NCI-H1092 treated with DMSO at 0.1 percent for 48 hours (cell line): ENCODE measurements around the gene MYL3.

Experiments used
- DNase-seq: peaks from one replicate; lab custom pipeline; 2025; lab: John Stamatoyannopoulos, UW

MYL3 gene

DNA sequence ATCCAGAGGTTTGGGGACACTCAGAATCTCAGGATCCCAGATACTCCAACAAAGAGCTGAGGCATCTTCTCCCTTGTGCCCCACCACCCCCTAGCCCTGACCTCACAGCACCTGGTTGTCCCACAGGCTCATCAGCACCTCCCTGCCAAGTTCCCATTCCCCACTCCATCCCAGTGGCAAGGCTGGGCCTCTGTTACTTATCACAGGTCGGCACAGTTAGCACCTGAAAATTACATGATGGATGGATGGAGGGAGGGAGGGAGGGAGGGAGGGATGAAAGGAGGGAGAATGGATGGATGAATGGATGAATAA, 12.8 kb downstream of the MYL3 start:
- DNase-seq = no peak

DNA sequence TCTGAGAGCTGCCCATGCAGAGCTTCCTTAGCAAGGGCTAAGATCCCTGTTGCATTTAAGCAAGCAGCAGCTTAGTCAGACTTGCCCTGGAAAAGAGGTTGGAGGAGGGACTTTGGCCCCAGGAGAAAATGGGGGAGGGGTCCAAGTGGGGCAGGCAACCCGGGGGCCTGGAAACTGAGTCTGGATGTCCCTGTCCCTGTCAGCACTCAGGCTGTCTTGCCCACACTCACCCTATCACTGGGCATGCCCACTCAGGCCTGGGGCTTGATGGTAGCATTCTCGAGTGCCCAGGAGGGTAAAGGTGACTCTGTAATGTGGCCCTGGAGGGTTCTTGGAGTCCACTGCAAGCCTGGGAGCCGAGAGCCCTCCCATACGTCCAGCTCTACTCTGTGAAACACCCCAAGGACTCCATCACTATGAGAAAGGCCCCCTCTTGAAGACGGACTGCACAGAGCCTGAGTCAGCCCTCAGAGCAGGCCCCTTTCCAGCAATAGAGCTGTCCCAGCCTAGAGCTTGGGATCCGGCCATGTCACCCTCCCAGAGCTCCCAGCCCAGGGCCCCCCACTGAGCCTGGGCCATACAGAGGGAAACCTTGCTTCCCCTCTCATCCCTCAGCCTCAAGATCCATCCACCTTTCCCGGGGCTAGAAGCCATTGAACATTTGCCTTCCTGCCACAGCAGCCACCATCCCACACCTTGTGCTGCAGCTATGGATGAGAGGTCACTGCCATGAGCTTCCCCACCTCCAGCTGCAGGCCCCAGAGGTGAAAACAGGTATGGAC, 13.4 kb downstream of the MYL3 start:
- DNase-seq = no peak

DNA sequence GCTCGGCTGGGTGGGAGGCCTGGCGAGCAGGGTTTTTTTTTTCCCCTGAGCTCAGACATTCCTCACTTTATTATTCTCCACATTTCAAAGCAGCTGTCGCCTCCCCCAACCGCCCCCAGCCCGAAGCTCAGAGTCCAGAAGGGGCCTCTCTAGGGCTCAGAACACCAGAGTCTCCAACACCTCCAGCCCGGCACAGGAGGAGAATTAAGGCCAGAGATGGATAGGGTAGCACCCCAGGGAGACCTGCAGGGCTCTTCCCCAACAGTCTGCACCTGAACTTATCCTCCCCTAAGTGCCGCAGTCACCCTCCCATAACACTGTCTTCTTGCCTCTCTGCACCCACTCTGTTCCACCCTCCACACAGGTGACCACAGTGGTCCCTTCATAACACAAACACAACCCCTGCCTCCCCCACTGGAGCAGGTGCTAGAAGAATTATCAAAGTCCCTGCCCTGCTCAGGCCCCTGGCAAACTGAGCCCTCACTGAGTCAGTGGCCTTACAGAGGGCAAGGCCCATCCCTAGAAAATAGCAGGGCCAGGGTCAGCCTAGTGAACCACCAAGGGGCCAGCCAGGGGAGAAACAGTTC, 14.1 kb downstream of the MYL3 start:
- DNase-seq = no peak

DNA sequence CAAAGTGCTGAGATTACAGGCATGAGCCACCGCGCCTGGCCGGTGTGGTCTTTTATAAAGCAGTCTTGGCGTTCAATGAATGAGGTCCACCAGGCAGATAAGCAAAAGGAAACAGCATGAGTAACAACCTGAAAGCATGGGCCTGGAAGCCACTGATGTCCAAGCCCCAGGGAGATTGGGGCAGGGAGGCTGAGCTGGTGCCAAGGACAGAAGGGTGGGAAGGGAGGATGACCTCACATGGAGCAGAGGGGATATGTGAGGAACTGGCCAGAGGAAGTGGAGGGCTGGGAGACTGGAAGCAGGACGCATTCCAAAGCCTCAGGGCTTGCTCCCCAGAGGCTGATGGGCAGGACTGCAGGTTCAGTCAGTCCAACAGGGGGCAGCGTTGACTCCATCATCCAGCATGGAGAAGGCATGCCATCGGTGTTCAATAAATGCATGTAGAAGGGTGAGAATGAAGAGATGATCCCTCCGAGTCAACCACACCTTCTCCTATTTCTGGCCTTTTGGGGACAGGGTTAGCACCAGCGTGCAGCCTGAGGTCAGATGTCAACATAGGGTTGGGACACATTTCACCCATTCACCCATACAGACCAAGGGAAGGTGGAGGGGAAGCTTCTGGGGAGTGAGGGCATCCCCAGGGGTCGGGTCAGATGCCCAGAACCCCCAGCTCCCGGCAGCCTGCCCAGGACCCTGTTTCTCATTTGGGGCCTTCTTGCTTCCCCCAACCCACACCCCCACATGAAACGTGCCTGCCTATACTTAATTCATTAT, 14.8 kb downstream of the MYL3 start:
- no peak for DNase-seq

DNA sequence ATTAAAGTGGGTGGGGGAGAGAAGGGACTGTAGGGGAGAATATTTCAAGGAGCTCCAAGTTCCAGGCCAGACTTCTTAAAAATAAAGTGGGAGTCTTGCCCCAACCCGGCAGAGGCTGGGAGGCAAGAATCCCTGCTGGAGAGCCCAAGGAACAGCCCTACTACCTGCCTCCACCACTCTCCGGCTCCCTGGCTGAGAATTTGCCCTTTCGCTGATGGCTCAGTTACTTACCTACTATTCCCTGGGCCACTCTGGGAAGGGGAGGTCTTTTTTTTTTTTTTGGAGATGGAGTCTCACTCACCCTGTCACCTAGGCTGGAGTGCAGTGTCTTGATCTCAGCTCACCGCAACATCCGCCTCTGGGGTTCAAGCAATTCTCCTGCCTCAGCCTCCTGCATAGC, 15.5 kb downstream of the MYL3 start:
- DNase-seq = no peak

DNA sequence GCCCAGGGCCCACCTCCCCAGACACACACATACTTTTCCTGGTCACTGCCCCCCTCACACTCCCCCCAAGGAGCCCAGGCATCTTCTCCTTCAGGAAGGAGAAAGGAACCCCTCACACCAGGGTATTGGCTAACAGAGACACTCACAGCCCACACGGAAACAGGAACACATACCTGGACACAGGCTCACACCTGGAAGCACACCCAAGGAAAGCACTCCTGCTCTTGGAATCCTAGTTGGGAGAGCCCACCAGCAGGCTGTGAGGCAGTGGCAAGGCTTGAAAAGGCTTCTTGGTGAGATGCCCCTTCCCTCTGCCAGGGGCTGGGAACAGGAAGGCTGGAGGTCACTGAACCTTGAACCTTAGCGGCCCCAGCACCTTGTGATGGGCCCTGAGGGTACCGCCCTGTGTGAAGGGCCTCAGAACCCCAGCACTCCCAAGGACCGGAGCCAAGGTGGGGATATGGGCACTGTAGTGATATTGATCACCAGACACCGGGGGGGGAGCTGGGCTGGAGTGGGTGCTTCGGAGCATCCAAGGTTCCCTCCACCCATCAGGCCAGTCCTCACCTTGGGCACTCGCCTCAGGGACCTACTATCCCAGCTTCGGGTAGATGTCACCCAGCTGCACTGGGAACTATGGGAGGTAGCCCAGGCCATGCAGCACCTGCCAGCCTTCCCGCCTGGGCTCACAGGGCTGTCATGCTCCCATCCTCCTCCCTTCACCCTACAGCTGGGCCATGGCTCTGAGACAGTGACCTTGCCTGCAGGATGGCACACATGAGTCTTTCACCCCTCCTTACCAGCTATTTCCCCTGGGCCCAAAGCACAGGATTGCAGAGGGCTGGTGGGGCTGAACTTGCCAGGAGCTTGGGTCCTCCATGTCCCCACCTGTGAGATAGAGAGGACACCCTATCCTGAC, 16.4 kb downstream of the MYL3 start:
- DNase-seq = no peak

DNA sequence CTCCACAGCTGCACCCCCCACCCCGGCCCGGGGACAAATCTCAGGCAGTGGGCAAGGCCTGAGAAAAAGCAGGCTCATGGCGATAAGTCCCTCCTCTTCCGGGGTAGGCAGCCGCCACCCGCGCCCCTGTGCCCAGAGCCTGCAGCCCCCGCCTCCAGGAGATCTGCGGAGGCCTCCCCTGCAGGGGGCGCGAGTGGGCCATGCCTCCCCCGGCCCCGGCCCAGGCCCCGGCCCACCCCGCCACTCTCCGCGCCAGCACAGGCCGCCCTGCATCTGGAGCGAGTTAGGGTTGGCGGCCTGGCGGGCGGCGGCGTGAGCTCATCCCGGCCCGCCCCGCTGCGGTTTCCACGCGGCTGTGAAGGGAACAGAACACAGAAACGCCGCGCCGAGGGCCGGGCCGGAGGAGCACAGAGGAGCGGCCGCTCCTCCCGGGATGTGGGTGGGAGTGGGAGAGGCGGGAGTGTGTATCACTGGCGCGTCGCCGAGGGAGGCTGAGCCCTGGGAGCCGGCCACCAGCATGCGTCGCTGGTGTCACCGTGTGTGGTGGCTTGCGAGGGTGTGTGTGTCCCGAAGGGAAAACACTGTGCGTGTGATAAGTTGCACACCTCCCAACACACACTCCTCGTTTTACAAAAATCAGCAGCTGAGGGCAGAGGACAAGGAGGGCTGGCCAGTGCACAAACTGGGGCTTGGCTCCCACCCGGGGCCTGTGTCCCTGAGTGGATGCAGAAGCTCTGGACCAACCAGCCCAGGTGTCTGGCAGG, 17.2 kb downstream of the MYL3 start:
- DNase-seq = peak; percentile 25

DNA sequence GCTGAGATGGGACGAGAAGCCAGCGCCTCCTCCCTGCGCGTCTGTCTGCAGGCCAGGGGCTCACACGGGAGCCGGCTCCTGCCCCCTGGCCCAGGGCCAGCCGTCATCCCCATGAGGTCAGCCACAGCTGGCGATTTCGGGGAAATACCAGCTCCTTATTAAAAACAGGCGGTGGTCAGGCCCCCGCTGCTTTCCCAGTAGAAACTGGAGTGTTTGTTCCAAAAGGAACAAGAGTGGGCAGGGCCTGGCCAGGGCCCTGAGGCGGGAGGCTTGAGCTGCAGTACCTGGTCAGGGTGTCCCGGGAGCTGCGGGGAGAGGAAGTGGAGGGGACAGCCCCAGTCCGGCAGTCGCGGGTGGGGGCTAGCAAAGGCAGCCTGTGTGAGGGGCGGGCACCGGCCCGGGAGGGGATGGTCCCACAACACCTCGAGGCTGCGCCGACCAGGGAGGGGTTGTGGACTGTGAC, 17.8 kb downstream of the MYL3 start:
- DNase-seq = no peak

DNA sequence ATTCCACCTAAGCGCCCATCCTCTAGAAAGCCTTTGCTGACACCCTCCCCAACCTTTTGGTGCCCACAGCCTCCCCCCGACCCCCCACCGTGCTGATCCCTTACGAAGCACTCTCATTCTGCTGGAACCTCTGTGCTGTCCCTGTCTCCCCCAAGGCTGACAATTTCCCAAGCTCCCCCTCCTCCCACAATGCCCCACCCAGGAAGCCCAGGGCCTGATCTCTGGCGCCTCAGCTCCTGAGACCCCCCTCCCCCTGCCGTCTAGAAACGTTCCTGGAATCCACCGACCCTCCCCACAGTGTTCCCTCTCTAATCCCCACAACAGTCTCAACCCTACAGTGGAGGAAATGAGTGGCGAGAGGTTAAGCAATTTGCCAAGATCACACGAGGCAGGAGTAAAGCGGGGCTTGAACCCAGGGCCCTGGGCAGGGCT, 18.3 kb downstream of the MYL3 start:
- no peak for DNase-seq

DNA sequence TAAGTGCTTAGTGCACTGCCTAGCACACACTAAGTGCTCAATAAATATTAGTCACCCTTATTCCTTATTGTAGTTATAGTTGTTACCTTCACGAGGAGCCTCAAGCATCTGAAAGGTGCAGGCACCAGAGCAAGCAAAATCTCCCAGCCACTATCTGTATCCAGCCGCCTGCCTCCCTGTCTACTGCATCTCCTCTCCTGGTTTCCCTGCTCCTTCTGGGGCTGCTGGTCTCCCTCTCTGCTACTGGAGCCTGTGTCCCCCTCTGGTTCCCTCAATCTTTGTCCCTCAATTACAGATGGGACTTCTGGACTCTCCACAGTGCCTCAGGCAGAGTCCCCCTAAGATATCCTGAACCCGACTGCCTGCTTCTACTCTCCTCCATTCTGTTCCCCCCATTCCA, 18.8 kb downstream of the MYL3 start:
- DNase-seq = no peak

DNA sequence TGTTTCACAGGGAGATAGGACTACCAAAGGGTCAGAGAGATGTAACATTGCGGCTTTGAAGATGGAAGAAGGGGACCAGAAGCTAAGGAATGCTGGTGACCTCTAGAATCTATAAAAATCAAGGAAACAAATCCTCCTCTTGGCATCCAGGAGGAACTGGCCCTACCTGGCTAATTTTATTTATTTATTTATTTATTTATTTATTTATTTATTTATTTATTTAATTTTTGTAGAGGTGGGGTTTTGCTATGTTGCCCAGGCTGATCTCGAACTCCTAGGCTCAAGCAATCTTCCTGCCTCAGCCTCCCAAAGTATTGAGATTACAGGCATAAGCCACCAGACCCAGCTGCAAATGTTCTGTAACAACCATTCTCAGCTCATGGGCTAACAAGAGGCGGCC, 19.7 kb downstream of the MYL3 start:
- no peak for DNase-seq

DNA sequence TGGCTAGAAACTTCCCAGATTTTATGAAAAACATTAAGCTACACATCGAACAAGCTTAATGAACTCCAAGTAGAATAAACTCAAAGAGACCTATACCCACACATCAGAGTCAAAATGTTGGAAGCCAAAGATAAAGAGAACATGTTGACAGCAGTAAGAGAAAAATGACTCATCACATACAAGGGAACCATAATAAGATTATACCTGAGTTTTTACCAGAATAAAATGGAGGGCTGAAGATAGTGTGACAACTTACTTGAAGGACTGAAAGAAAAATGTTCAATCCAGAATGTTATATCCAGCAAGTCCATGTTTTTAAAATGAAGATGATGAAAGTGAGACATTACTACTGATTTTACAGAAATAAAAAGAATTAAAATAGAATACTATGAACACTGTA, 22.8 kb downstream of the MYL3 start:
- DNase-seq = no peak

DNA sequence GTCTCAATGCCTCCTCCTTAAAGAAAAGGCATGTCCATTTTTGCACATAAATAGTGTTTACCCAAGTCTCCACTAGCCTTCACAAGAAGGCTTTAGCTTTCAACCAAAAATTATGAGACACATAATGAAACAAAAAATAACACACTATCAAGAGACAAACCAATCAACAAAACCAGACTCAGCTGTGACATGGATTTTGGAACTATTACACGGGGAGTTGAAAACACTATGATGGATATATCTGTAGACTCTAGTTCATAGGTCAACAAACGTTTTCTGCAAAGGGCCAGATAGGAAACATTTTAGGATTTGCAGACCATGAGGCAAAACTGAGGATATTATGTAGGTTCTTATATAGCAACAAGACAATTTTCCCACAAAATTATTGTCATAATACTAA, 24.9 kb downstream of the MYL3 start:
- no peak for DNase-seq

DNA sequence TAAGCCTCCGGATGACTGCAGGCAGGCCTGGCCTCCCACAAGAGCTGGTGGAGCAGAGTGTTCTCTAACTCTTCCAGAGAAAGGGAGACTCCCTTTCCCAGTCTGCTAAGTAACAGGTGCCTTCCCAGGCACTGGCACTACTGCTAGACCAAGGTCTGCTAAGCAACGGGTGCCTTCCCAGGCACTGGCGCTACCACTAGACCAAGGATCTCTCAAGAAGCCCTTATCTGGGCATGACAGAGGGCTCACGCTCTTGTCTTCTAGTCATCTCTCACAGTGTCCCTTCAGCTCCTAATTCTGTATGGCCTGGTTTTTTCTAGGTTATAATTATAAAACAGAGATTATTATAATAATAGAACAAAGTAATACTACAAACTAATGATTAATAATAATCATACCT, 27.8 kb downstream of the MYL3 start:
- no peak for DNase-seq

DNA sequence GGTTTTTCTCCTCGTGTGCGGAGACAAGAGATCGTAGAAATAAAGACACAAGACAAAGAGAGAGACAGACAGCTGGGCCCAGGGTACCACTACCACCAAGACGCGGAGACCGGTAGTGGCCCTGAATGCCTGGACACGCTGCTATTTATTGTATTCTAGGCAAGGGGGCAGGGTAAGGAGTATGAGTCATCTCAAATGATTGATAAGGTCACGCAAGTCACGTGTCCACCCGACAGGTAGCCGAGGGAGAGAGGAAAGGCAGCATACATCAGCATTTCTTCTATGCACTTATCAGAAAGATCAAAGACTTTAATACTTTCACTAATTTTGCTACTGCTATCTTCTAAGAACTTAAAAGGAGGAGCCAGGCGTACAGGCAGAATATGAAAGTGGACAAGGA, 28.2 kb downstream of the MYL3 start:
- no peak for DNase-seq

DNA sequence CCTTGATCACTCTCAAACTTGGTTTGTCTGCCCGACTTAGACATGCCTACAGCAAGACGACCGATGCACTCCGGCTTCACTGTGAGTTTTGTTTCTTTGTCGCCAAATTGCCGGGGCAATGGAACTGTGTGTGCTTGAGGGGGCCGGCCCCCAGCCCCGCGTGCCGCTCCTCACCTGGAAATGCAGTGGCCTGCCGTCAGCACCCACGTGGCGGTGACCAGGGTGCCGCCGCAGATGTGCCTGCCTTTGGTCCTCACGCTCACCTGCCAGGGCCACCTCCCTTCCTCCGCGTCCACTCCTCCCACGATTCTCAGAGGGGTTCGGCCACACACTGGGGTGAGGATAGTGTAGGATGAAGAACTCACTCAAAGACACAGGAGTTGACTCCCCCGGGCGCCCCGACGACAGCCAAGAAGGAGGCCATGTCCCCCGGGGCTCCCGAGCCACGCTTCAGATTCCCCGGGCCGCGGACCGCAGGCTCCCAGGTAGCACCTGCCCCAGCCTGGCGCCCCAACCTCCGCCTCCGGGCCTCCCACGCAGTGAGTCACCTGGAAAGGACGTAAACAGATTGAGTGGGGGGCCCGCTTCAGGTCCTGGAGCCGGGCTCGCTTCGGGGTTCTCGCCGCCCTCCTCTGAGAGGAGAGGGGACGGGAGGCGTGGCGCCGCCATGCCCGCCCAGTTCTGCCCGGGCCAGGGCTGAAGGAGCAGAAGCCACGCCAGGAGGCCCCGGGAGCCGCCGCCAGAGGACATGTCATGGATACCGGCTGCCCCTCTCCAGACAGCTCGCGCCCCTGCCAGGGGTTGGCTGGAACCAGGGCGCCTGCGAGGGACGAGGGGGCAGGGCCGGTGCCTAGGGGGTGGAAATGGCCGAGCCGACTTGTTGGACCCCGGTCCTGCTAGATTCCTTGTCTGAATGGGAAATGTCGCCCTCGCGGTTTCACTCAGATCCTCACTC, 29.6 kb downstream of the MYL3 start:
- DNase-seq = no peak

DNA sequence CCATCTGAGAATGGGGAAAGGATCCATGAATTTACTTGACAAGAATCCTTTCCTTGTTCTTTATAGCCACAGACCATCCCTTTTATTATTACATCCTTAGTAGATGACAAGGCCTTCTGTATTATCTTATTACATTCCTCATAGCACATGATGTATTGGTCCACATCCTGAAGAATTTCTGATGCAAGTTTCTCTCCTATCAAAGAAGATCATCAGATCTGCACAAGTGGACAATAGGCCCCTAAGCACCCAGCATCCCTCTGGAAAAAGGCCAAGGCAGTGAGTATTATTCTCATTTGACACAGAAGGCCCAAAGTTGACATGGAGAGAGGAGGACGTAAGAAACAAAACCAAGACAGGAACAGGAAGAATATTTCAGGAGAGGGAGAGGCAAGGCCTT, 31.4 kb downstream of the MYL3 start:
- DNase-seq = no peak

DNA sequence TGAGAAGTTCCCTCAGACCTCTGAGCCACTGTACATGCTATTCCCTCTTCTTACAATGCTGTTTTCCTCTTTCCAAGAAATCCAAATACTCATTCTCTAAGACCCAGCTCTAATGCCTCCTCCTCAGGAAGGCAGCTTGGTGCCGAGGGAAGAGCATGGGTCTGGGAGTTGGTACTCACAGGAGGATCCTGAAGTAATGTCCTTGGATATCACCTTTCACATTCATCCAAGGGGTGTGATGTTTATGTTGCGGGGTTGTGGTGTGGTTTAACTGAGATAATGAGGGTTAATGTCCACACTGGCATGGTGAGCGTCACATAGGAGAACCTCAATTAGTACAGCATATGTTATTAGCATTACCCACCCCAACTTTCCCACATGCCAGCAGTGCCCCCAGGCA, 31.9 kb downstream of the MYL3 start:
- no peak for DNase-seq

DNA sequence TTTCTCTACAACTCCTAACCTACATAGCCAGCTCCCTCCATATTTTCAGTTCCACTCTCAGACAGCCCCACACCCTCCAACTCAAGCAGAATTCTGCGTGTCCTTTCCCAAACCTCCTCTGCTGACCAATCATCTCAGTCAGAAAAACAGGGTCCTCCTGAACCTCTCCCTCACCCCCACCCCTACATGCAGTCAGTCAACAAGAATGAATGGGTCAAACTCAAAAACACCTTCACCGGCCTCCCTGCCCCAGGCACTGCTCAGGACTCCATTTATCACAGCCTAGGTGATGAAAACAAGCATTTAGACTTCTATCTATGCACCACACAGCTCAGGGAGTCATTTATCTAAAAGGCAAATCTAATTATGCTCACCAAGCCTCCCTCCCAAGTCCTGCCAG, 32.4 kb downstream of the MYL3 start:
- no peak for DNase-seq

DNA sequence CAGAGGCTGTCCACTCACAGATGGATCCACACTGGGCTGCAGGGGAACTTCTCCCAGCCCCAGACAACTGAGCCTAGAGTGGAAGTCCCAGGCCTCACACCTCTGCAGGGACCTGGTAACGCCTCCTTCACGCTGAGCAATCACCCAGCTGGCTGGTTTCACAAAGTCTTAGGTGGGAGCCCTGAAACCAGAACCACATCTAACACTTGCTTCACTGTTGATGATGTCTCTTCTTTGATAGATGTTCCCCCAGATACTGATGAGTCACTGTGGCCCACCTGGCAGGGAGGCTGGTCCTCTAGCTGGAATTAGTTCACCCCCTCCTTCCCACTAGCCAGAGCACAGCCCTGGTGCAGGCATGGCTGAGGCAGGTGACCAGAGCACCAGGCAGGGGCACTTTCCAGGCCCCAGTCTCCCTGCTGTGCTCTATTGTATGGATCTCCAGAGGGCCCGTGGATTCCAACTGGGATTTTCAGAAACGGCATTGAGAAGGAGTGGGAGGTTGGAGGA, 33.5 kb downstream of the MYL3 start:
- no peak for DNase-seq
